BLaER1 treated with 17β-estradiol and CSF1 and Interleukin-3, amounts not matched to agents 10 nM and 100 nM (cell line): ENCODE data around the gene ALDH1L1.

Source experiments
- H3K27ac ChIP-seq, 11 experiments: shearing (Covaris generic); formaldehyde crosslinking; 2 replicates each; pipeline ENCODE4 v1.8.1; 2022
- H3K27me3 ChIP-seq, 11 experiments: shearing (Covaris generic); formaldehyde crosslinking; 2 replicates each; pipeline ENCODE4 v1.8.1; 2022
- H3K36me3 ChIP-seq, 11 experiments: shearing (Covaris generic); formaldehyde crosslinking; 2 replicates each; pipeline ENCODE4 v1.8.1; 2022
- H3K4me1 ChIP-seq, 10 experiments: shearing (Covaris generic); formaldehyde crosslinking; 2 replicates each; pipeline ENCODE4 v1.8.1; 2022
- H3K4me2 ChIP-seq, 11 experiments: shearing (Covaris generic); formaldehyde crosslinking; 2 replicates each; pipeline ENCODE4 v1.8.1; 2022
- H3K4me3 ChIP-seq, 10 experiments: shearing (Covaris generic); formaldehyde crosslinking; 2 replicates each; pipeline ENCODE4 v1.8.1; 2022
- H3K9ac ChIP-seq, 11 experiments: shearing (Covaris generic); formaldehyde crosslinking; 2 replicates each; pipeline ENCODE4 v1.8.1; 2022
- H3K9me3 ChIP-seq, 11 experiments: shearing (Covaris generic); formaldehyde crosslinking; replicated peaks in 1 of 11; 2 replicates each; pipeline ENCODE4 v1.8.1; 2022
- H4K20me1 ChIP-seq, 11 experiments: shearing (Covaris generic); formaldehyde crosslinking; 2 replicates each; pipeline ENCODE4 v1.8.1; 2022
- Cebpa-rat ChIP-seq, 11 experiments: shearing (Covaris generic); IDR thresholded peaks; 2 replicates each; pipeline ENCODE4 v1.8.1; 2022

The ALDH1L1 gene

GRCh38 chr3:126180477-126181397 lies at the start of gene ALDH1L1:
Gene ALDH1L1, minus strand, starts transcription at chr3:126180586. Its CDS starts 19,607 bp downstream, at chr3:126160979.
- no peak within 1 kb of the TSS for H3K4me2 ChIP-seq
- H3K9me3 ChIP-seq, result peaks cover 0 to 17% (median 8%) of the 10 kb centered on the region in 11 experiments; a peak in 15 of 22 replicates
- H3K4me1 ChIP-seq, result no peaks in the 10 kb centered on the region
- H3K27ac ChIP-seq, result no peak within 1 kb of the TSS
- no peak within 1 kb of the TSS for H3K4me3 ChIP-seq
- no peaks in the 10 kb centered on the region for H4K20me1 ChIP-seq
- no peak for TF ChIP-seq Cebpa-rat (IDR thresholded peaks at IDR 0.05)
- no peak within 1 kb of the TSS for H3K9ac ChIP-seq
- peaks cover 0 to 8% (median 0%) of the 10 kb centered on the region in 11 experiments; a peak in 3 of 22 replicates for H3K27me3 ChIP-seq
- no peaks in the 10 kb centered on the region for H3K36me3 ChIP-seq

GRCh38 chr3:126226374-126226773 lies 46.0 kb upstream of the ALDH1L1 start:
- Histone ChIP-seq H3K27me3 (no peaks in the 10 kb centered on the region), H3K36me3 (no peaks in the 10 kb centered on the region), H3K4me2 (no peak overlapping the region), H3K9me3 (peaks cover 9 to 21% (median 13%) of the 10 kb centered on the region in 11 experiments; a peak in 19 of 22 replicates), H4K20me1 (no peaks in the 10 kb centered on the region; a peak in 1 of 22 replicates), H3K9ac (no peak overlapping the region), H3K4me1 (no peaks in the 10 kb centered on the region), H3K4me3 (no peak overlapping the region), H3K27ac (no peak overlapping the region)
- TF ChIP-seq Cebpa-rat (IDR thresholded peaks at IDR 0.05), result no peak

GRCh38 chr3:126216416-126216815 lies 36.0 kb upstream of the ALDH1L1 start:
- H3K9me3 ChIP-seq, result peaks cover 11 to 26% (median 16%) of the 10 kb centered on the region in 11 experiments; a peak in 20 of 22 replicates
- no peak overlapping the region for H3K27ac ChIP-seq
- no peaks in the 10 kb centered on the region for H4K20me1 ChIP-seq
- H3K36me3 ChIP-seq, result no peaks in the 10 kb centered on the region
- H3K4me1 ChIP-seq, result no peaks in the 10 kb centered on the region
- H3K4me3 ChIP-seq, result no peak overlapping the region
- peaks cover 32 to 44% (median 38%) of the 10 kb centered on the region in 11 experiments for H3K27me3 ChIP-seq
- H3K4me2 ChIP-seq, result no peak overlapping the region
- no peak for TF ChIP-seq Cebpa-rat (IDR thresholded peaks at IDR 0.05)
- no peak overlapping the region for H3K9ac ChIP-seq

- Histone ChIP-seq H3K36me3 (no peaks in the 10 kb centered on the region), H3K4me2 (peak overlapping the region in 1 of 11 experiments; percentile 43; a peak in 1 of 22 replicates), H3K4me1 (peaks cover 10 to 18% (median 14%) of the 10 kb centered on the region in 10 experiments), H3K27ac (no peak overlapping the region), H3K9me3 (peaks cover 11 to 38% (median 25%) of the 10 kb centered on the region in 11 experiments; a peak in 20 of 22 replicates), H3K9ac (no peak overlapping the region), H3K27me3 (peaks cover 37 to 51% (median 47%) of the 10 kb centered on the region in 11 experiments), H3K4me3 (0 out of 20 replicates have a peak overlapping the region, but pooled peaks of 1 of the 10 experiments have one; percentile 11), H4K20me1 (no peaks in the 10 kb centered on the region)
- TF ChIP-seq Cebpa-rat (IDR thresholded peaks at IDR 0.05), result no peak
These were observed 33.1 kb upstream of the ALDH1L1 start for GRCh38 chr3:126213379-126214028.

GRCh38 chr3:126212620-126213378 lies 32.4 kb upstream of the ALDH1L1 start:
- no peaks in the 10 kb centered on the region for H3K36me3 ChIP-seq
- H3K4me1 ChIP-seq, result peaks cover 15 to 23% (median 19%) of the 10 kb centered on the region in 10 experiments
- peaks cover 11 to 38% (median 25%) of the 10 kb centered on the region in 11 experiments; a peak in 20 of 22 replicates for H3K9me3 ChIP-seq
- peak overlapping the region in 2 of 11 experiments; percentile 31 to 43; a peak in 3 of 22 replicates for H3K4me2 ChIP-seq
- H3K4me3 ChIP-seq, result peak overlapping the region in 2 of 10 experiments; percentile 11 to 44; a peak in 2 of 20 replicates
- no peak overlapping the region for H3K27ac ChIP-seq
- H4K20me1 ChIP-seq, result no peaks in the 10 kb centered on the region
- peaks cover 37 to 51% (median 47%) of the 10 kb centered on the region in 11 experiments for H3K27me3 ChIP-seq
- no peak for TF ChIP-seq Cebpa-rat (IDR thresholded peaks at IDR 0.05)
- H3K9ac ChIP-seq, result no peak overlapping the region

- H3K4me2 ChIP-seq, result 0 out of 22 replicates have a peak overlapping the region, but pooled peaks of 1 of the 11 experiments have one; percentile 43
- H3K9ac ChIP-seq, result no peak overlapping the region
These were observed 31.8 kb upstream of the ALDH1L1 start for GRCh38 chr3:126212250-126212619.

GRCh38 chr3:126211569-126211968 lies 31.2 kb upstream of the ALDH1L1 start:
- H3K9ac ChIP-seq, result no peak overlapping the region
- H3K4me2 ChIP-seq, result no peak overlapping the region
- H3K4me3 ChIP-seq, result no peak overlapping the region
- peaks cover 37 to 51% (median 47%) of the 10 kb centered on the region in 11 experiments for H3K27me3 ChIP-seq
- peaks cover 11 to 38% (median 25%) of the 10 kb centered on the region in 11 experiments; a peak in 20 of 22 replicates for H3K9me3 ChIP-seq
- H4K20me1 ChIP-seq, result no peaks in the 10 kb centered on the region
- no peaks in the 10 kb centered on the region for H3K36me3 ChIP-seq
- TF ChIP-seq Cebpa-rat (IDR thresholded peaks at IDR 0.05), result no peak
- H3K4me1 ChIP-seq, result peaks cover 15 to 25% (median 19%) of the 10 kb centered on the region in 10 experiments
- H3K27ac ChIP-seq, result no peak overlapping the region

More at GRCh38 chr3:126212250-126212619, 31.8 kb upstream of the ALDH1L1 start:
- H3K4me3 ChIP-seq, result no peak overlapping the region
- TF ChIP-seq Cebpa-rat (IDR thresholded peaks at IDR 0.05), result no peak
- no peaks in the 10 kb centered on the region for H4K20me1 ChIP-seq
- H3K27ac ChIP-seq, result no peak overlapping the region
- peaks cover 37 to 51% (median 47%) of the 10 kb centered on the region in 11 experiments for H3K27me3 ChIP-seq
- no peaks in the 10 kb centered on the region for H3K36me3 ChIP-seq
- peaks cover 15 to 23% (median 19%) of the 10 kb centered on the region in 10 experiments for H3K4me1 ChIP-seq
- H3K9me3 ChIP-seq, result peaks cover 11 to 38% (median 25%) of the 10 kb centered on the region in 11 experiments; a peak in 20 of 22 replicates

GRCh38 chr3:126210606-126211005 lies 30.2 kb upstream of the ALDH1L1 start:
- Histone ChIP-seq H3K27ac (no peak overlapping the region), H3K4me3 (no peak overlapping the region), H3K27me3 (peaks cover 37 to 49% (median 47%) of the 10 kb centered on the region in 11 experiments), H3K4me1 (peaks cover 15 to 30% (median 19%) of the 10 kb centered on the region in 10 experiments), H4K20me1 (no peaks in the 10 kb centered on the region), H3K9me3 (peaks cover 11 to 38% (median 25%) of the 10 kb centered on the region in 11 experiments; a peak in 20 of 22 replicates), H3K4me2 (no peak overlapping the region; a peak in 1 of 22 replicates), H3K36me3 (no peaks in the 10 kb centered on the region), H3K9ac (no peak overlapping the region)
- no peak for TF ChIP-seq Cebpa-rat (IDR thresholded peaks at IDR 0.05)
